Astrocyte of the spinal cord (primary cell): Measurements from ENCODE around the gene COL1A1.

Source experiments
- DNase-seq: peaks from one replicate; pipeline ENCODE4 v3.0.0; 2011; ENCODE audit warnings: low read depth, low spot score
- H3K4me3 ChIP-seq: 2 replicates; pipeline ENCODE4 v1.5.1; 2011; ENCODE audit warnings: low read depth, mild to moderate bottlenecking, low read length, moderate library complexity
- in situ Hi-C: cut with HindIII; loops from 2 replicates; pipeline ENCODE4 v1.10.0; 2017; ENCODE audit warnings: low sequenced_read_pairs
- TF ChIP-seq, protein P1 (sequence below): IDR thresholded peaks from 2 replicates; pipeline ENCODE4 v1.5.1; 2012; ENCODE audit warnings: low read depth, mild to moderate bottlenecking, low read length, inconsistent platforms

Gene COL1A1

DNA sequence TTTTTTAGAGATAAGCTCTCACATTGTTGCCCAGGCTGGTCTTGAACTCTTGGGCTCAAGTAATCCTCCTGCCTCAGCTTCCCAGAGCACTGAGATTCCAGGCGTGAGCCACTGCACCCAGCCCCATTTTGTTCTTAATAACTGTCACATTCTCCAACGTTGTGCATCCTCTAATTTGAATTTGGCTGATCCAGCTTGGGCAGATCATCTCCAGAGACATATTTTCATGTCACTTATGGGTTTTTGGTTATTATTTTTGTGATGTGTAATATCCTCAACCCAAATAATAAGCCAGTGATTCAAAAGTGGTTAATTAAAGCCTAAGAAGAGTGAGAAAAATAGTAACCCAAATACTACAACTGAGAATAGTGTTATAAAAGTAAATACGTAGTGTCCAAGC is 16.2 kb upstream of the COL1A1 start:
- TF ChIP-seq, protein P1, sequence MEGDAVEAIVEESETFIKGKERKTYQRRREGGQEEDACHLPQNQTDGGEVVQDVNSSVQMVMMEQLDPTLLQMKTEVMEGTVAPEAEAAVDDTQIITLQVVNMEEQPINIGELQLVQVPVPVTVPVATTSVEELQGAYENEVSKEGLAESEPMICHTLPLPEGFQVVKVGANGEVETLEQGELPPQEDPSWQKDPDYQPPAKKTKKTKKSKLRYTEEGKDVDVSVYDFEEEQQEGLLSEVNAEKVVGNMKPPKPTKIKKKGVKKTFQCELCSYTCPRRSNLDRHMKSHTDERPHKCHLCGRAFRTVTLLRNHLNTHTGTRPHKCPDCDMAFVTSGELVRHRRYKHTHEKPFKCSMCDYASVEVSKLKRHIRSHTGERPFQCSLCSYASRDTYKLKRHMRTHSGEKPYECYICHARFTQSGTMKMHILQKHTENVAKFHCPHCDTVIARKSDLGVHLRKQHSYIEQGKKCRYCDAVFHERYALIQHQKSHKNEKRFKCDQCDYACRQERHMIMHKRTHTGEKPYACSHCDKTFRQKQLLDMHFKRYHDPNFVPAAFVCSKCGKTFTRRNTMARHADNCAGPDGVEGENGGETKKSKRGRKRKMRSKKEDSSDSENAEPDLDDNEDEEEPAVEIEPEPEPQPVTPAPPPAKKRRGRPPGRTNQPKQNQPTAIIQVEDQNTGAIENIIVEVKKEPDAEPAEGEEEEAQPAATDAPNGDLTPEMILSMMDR = no peak
- DNase-seq = no peak
- in situ Hi-C loops = no loop called here
- no peak overlapping the region for H3K4me3 ChIP-seq

DNA sequence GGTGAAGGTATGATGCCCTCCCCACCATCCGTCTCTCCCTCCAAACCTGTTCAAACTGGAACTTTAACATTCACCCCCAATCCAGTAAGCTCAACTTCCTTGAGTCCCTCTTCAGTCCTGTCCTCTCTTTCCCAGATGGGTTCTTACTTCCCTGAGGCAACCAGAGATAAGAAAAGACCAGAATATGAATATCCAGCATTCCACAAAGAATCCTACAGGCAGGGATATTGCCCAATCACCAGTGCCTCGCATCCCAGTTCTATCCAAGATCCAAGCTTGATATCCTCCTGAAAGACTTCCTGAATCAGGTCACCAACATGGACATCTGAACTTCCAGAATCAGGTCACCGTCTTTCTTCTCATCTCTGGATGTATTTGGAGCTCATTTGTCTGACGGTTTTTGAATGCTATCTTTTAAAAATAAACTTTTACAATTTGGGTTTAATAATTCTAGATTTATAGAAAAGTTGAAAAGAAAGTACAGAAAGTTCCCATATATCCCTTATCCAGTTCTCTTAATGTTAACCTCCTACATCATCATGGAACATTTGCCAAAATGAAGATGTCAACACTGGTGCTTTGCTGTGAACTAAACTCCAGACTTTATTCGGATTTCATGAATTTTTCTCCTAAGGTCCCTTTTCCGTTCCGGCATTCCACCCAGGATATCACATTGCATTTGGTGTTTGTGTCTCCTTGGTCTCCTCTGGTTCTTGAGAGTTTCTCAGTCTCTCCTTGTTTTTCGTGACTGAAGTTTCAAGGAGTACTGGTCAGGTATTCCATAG is 13.7 kb upstream of the COL1A1 start:
- TF ChIP-seq, protein P1 = no peak
- no peak overlapping the region for H3K4me3 ChIP-seq
- in situ Hi-C loops = no loop called here
- no peak for DNase-seq

DNA sequence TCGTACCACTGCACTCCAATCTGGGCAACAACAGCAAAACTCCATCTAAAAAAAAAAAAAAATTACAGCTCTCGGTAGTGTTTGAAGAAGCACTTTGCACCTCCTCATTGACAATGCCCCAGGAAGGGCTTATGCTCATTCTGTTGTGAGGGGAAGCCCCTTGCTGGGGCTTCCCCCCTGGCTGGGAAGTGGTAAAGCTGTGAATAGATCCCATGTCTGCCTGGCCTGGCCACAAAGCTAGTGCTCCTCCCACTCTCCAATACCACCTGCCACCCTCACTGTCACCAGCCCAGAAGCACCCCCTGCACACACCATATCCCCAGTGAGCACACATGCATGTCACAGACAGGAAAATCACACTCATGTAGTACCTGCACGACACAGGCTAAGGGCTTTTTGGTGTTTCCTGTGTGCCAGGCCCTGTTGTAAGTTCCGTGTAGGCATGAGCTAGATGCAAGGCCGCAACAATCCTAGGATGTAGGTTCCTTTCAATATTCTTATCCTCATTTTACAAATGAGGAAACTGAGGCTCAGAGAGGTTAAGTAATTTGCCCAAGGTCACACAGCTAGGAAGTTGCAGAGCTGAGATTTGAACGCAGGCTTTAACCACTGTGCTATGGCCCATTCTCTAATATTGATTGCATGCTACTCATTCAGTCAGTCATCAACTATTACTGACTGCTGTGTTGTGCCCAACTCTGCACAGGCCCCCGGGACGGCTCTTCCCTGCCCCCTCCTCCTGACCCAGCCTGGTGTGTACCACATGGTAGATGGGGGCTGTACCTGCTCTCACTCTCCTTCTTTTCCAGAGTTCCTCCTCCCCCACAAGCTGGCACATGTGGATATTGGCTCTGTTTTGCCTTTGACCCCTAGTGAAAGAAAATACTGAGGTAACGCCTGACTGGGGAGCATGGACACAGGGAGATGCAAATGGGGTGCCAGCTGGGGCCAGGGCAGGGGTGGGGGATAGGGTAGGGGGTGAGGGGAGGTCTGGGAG is 11.9 kb upstream of the COL1A1 start:
- in situ Hi-C loops = no loop called here
- H3K4me3 ChIP-seq = no peak overlapping the region
- DNase-seq = no peak
- TF ChIP-seq, protein P1 = no peak

DNA sequence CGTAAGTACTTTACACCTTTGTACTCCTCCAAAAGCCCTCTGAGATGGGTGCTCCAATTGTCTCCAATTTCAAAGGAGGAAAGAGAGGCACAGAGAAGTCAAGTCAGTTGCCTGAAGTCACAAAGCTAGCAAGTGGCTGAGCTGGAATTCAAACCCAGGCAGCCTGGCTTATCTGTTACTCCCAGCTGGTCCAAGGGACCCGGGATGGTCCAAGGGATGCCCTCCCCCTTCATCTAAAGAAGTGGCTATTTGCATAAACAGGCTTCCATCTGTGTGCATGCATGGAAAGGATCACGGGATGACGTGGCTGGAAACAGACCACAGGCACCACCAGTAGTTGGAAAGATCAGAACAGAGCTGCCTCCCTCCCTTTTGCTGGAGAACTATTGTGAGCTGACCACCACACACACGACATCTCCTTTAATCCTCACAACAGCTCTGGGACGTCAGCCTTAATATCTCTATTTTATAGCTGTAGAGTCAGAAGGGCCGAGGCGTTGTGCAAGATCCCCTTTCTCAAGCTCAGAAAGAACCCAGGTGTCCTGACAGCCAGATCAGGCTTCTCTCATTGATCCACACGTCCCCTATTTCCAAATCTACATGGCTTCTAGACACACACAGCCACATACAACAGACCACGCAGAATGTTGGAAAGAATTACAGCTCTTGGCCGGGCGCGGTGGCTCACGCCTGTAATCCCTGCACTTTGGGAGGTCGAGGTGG is 10.9 kb upstream of the COL1A1 start:
- peak; percentile 72 for DNase-seq
- TF ChIP-seq, protein P1 = no peak
- no peak overlapping the region for H3K4me3 ChIP-seq
- in situ Hi-C loops = no loop called here

DNA sequence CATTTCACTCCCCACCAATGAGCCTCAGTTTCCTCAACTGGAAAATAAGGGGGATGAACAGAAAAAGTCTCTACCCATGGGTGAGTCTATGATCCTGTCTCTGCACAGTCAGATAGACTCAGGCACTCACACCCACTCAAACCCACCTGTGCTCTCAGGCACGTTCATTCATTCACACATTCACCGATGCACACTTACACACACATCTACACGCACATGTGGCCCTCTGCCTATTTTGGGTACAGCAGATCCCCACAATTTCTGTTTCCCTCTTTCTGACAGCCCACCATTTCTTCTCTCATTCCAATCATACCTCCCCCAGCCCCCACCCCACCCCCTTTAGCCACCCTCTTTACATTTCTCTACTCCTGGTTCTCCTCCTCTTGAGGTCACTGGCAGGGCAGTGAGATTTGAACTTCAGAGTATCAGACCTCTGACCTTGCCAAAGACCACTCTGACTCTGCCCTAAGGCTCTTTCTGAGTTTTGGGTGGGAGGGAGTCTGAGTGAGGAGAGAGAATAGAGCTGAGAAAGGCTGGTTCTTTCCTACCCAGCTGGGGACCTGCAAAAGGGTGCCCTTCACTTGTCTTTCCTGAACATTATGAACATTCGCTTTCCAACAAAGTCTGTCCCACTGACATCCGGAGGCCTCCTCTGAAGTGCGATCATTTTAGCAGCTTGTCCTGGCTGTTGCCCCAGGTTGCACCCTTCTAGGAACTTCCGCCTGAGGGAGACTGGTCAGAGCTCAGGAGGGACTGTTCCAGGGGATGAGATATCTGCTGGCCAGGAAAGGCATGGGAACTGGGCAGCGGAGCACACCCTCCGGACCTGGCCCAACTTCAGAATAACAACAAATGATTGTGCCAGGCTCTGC is 10.1 kb upstream of the COL1A1 start:
- H3K4me3 ChIP-seq = no peak overlapping the region
- no peak for DNase-seq
- in situ Hi-C loops = no loop called here
- TF ChIP-seq, protein P1 = no peak
